ENCODE measurements around the gene RIMS3.

DNA sequence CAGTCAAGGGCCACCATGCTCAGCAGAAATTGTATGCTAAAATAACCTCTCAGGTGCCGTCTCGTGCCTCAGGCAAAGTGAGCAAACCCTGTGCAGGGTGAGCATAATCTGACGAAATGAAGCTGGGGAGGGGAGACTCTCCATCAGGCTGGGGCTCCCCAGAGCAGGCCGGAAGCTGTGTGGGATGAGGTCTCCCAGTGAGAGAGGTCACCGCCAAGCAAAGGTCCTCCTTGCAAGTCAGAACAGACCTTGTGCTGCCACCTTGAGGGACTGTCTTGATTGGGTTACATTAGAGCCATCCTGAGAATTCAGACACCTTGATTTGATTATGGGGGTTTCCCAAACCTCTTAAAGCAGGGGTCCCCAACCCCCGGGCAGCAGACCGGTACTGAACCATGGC lies 69.9 kb downstream of the RIMS3 start:
- TF ChIP-seq, protein P1, sequence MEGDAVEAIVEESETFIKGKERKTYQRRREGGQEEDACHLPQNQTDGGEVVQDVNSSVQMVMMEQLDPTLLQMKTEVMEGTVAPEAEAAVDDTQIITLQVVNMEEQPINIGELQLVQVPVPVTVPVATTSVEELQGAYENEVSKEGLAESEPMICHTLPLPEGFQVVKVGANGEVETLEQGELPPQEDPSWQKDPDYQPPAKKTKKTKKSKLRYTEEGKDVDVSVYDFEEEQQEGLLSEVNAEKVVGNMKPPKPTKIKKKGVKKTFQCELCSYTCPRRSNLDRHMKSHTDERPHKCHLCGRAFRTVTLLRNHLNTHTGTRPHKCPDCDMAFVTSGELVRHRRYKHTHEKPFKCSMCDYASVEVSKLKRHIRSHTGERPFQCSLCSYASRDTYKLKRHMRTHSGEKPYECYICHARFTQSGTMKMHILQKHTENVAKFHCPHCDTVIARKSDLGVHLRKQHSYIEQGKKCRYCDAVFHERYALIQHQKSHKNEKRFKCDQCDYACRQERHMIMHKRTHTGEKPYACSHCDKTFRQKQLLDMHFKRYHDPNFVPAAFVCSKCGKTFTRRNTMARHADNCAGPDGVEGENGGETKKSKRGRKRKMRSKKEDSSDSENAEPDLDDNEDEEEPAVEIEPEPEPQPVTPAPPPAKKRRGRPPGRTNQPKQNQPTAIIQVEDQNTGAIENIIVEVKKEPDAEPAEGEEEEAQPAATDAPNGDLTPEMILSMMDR (IDR thresholded peaks at IDR 0.05): no peak
- no peak for TF ChIP-seq EP300 (IDR thresholded peaks at IDR 0.05)
- TF ChIP-seq POLR2AphosphoS5 (IDR thresholded peaks at IDR 0.05): no peak
- no peak for TF ChIP-seq POLR2A (IDR thresholded peaks at IDR 0.05)
